H9 (cell line): Measurements from ENCODE around the gene SGCD. TPM values are rescaled to one million over a fixed set of nuclear protein-coding genes. Genes with fewer than 3 reads are reported as not detected.

ENCODE experiments used
- DNase-seq: peaks from one replicate; pipeline ENCODE4 v3.0.0-alpha.2; 2017
- H2AFZ ChIP-seq: one replicate; pipeline ENCODE4 v1.6.1; 2013; ENCODE audit warnings: mild to moderate bottlenecking, low read length, control low read depth, moderate library complexity
- H2AK5ac ChIP-seq: 2 replicates; pipeline ENCODE4 v1.6.1; 2013; ENCODE audit warnings: low read length, control low read depth, mixed read lengths; ENCODE audit not compliant: insufficient read length
- H2BK120ac ChIP-seq: one replicate; pipeline ENCODE4 v1.6.1; 2013; ENCODE audit warnings: low read depth, mild to moderate bottlenecking, low read length, control low read depth, inconsistent platforms; ENCODE audit not compliant: poor library complexity, severe bottlenecking
- H2BK12ac ChIP-seq: 2 replicates; pipeline ENCODE4 v1.6.1; 2013; ENCODE audit warnings: low read length, control low read depth, mixed read lengths, low read depth; ENCODE audit not compliant: insufficient read length
- H2BK15ac ChIP-seq: 2 replicates; pipeline ENCODE4 v1.6.1; 2013; ENCODE audit warnings: low read depth, low read length, control low read depth
- H2BK20ac ChIP-seq: one replicate; pipeline ENCODE4 v1.6.1; 2013; ENCODE audit warnings: low read depth, mild to moderate bottlenecking, low read length, control low read depth, inconsistent platforms; ENCODE audit not compliant: poor library complexity, severe bottlenecking
- H2BK5ac ChIP-seq: 2 replicates; pipeline ENCODE4 v1.6.1; 2013; ENCODE audit warnings: low read length, control low read depth, mixed read lengths; ENCODE audit not compliant: insufficient read length
- H3K14ac ChIP-seq: 2 replicates; pipeline ENCODE4 v1.6.1; 2013; ENCODE audit warnings: low read length, control low read depth; ENCODE audit not compliant: insufficient read depth
- H3K18ac ChIP-seq: 2 replicates; pipeline ENCODE4 v1.6.1; 2013; ENCODE audit warnings: low read depth, mild to moderate bottlenecking, mixed read lengths, low read length, control low read depth; ENCODE audit not compliant: insufficient read length
- H3K23ac ChIP-seq: 2 replicates; pipeline ENCODE4 v1.6.1; 2013; ENCODE audit warnings: low read length, control low read depth, mixed read lengths, low read depth; ENCODE audit not compliant: insufficient read length
- H3K23me2 ChIP-seq: 2 replicates; pipeline ENCODE4 v1.6.1; 2013; ENCODE audit warnings: low read depth, mild to moderate bottlenecking, mixed read lengths, low read length, control low read depth; ENCODE audit not compliant: insufficient read length, poor library complexity, severe bottlenecking
- H3K27ac ChIP-seq: 2 replicates; pipeline ENCODE4 v1.5.1; 2013; ENCODE audit warnings: low read length, control low read depth, mixed read lengths, low read depth; ENCODE audit not compliant: insufficient read length
- H3K27me3 ChIP-seq: 2 replicates; pipeline ENCODE4 v1.6.1; 2013; ENCODE audit warnings: low read length, control low read depth, inconsistent platforms; ENCODE audit not compliant: insufficient read depth
- H3K4ac ChIP-seq: 2 replicates; pipeline ENCODE4 v1.6.1; 2013; ENCODE audit warnings: low read depth, mild to moderate bottlenecking, control low read depth, inconsistent platforms, low read length, moderate library complexity
- H3K4me1 ChIP-seq: 2 replicates; pipeline ENCODE4 v1.6.1; 2013; ENCODE audit warnings: low read length, control low read depth, inconsistent platforms; ENCODE audit not compliant: insufficient read depth
- H3K4me2 ChIP-seq: 2 replicates; pipeline ENCODE4 v1.6.1; 2013; ENCODE audit warnings: low read length, control low read depth, mixed read lengths; ENCODE audit not compliant: insufficient read length, insufficient read depth
- H3K56ac ChIP-seq: 2 replicates; pipeline ENCODE4 v1.6.1; 2013; ENCODE audit warnings: low read depth, mild to moderate bottlenecking, mixed read lengths, low read length, control low read depth; ENCODE audit not compliant: insufficient read length
- H3K79me1 ChIP-seq: 2 replicates; pipeline ENCODE4 v1.6.1; 2013; ENCODE audit warnings: low read depth, mild to moderate bottlenecking, moderate library complexity, low read length, control low read depth, inconsistent platforms; ENCODE audit not compliant: insufficient read depth, poor library complexity, severe bottlenecking
- H3K79me2 ChIP-seq: 2 replicates; pipeline ENCODE4 v1.6.1; 2013; ENCODE audit warnings: low read length, control low read depth, inconsistent platforms; ENCODE audit not compliant: insufficient read depth
- H3K9ac ChIP-seq: 2 replicates; pipeline ENCODE4 v1.6.1; 2013; ENCODE audit warnings: low read length, control low read depth, mixed read lengths; ENCODE audit not compliant: insufficient read length; ENCODE audit errors: extremely low read depth
- H3K9me3 ChIP-seq: one replicate; pipeline ENCODE4 v1.6.1; 2013; ENCODE audit warnings: low read depth, low read length, inconsistent platforms; ENCODE audit not compliant: control insufficient read depth
- H3T11ph ChIP-seq: one replicate; pipeline ENCODE4 v1.6.1; 2013; ENCODE audit warnings: mild to moderate bottlenecking, low read length, control low read depth, inconsistent platforms
- H4K20me1 ChIP-seq: one replicate; pipeline ENCODE4 v1.6.1; 2013; ENCODE audit not compliant: control insufficient read depth, insufficient read length, insufficient read depth
- H4K5ac ChIP-seq: 2 replicates; pipeline ENCODE4 v1.6.1; 2013; ENCODE audit warnings: low read depth, mild to moderate bottlenecking, mixed read lengths, low read length, control low read depth; ENCODE audit not compliant: insufficient read length
- H4K8ac ChIP-seq: replicated peaks from 2 replicates; pipeline ENCODE4 v1.6.1; 2013; ENCODE audit warnings: low read length, control low read depth, mixed read lengths, low read depth; ENCODE audit not compliant: insufficient read length
- H4K91ac ChIP-seq: 2 replicates; pipeline ENCODE4 v1.6.1; 2013; ENCODE audit warnings: low read depth, mild to moderate bottlenecking, moderate library complexity, mixed read lengths, low read length, control low read depth; ENCODE audit not compliant: insufficient read length
- H3K27ac Mint-ChIP-seq, 3 experiments: 2 replicates in 2 of 3; 3 replicates in 1 of 3; pipeline ENCODE4 v1.8.0; 2020 to 2021; ENCODE audit warnings: mixed read lengths in 3 of 3, mild to moderate bottlenecking in 1 of 3, moderate library complexity in 1 of 3
- H3K27me3 Mint-ChIP-seq: 2 replicates; pipeline ENCODE4 v1.8.0; 2021; ENCODE audit warnings: low read depth, mild to moderate bottlenecking, moderate library complexity, mixed read lengths
- H3K36me3 Mint-ChIP-seq, 3 experiments: 2 replicates in 2 of 3; 3 replicates in 1 of 3; pipeline ENCODE4 v1.8.0; 2020 to 2021; ENCODE audit warnings: low read depth in 3 of 3, mixed read lengths in 3 of 3; ENCODE audit not compliant: insufficient read depth in 1 of 3
- H3K4me1 Mint-ChIP-seq, 2 experiments: 2 replicates each; pipeline ENCODE4 v1.8.0; 2020; ENCODE audit warnings: mixed read lengths in 2 of 2
- H3K4me3 Mint-ChIP-seq, 2 experiments: 2 replicates in 1 of 2; 3 replicates in 1 of 2; pipeline ENCODE4 v1.8.0; 2020 to 2021; ENCODE audit warnings: mild to moderate bottlenecking in 2 of 2, mixed read lengths in 2 of 2, moderate library complexity in 1 of 2
- H3K9me3 Mint-ChIP-seq, 2 experiments: 2 replicates in 1 of 2; 3 replicates in 1 of 2; pipeline ENCODE4 v1.8.0; 2020; ENCODE audit warnings: mild to moderate bottlenecking in 2 of 2, mixed read lengths in 2 of 2, moderate library complexity in 1 of 2
- CTCF ChIP-seq: fragments of 200-600 bp; sonication (generic); conservative IDR thresholded peaks from 3 replicates; pipeline ENCODE4 v1.8.0; 2021; ENCODE audit warnings: antibody characterized with exemption, mild to moderate bottlenecking
- total RNA-seq: library from RNA; stranded (reverse); gene quantifications from 2 replicates; pipeline ENCODE4 v1.2.1, GENCODE V29; 2021

Gene SGCD
- total RNA-seq, 1 experiment from 2014 or later, result 0.11 TPM

GRCh38 chr5:156669416-156669815 lies 342.5 kb downstream of the SGCD start:
- H3K4me2 ChIP-seq, result no peak overlapping the region
- no peak overlapping the region for H2BK15ac ChIP-seq
- TF ChIP-seq CTCF, result no peak
- H2BK120ac ChIP-seq, result no peak overlapping the region
- H4K8ac ChIP-seq, result no peak overlapping the region
- H3K36me3 Mint-ChIP-seq, result peaks cover 0 to 2% (median 0%) of the 10 kb centered on the region in 3 experiments; a peak in 1 of 7 replicates
- no peak overlapping the region for H3K18ac ChIP-seq
- no peak overlapping the region for H3T11ph ChIP-seq
- H3K79me2 ChIP-seq, result no peaks in the 10 kb centered on the region
- no peaks in the 10 kb centered on the region for H3K27me3 ChIP-seq
- no peak overlapping the region for H4K91ac ChIP-seq
- H3K79me1 ChIP-seq, result no peaks in the 10 kb centered on the region
- H3K27me3 Mint-ChIP-seq, result no peaks in the 10 kb centered on the region
- no peak overlapping the region for H3K27ac ChIP-seq
- H2AFZ ChIP-seq, result no peak overlapping the region
- peaks cover 2% of the 10 kb centered on the region; the same call in 1 of the 2 replicates for H3K4me1 ChIP-seq
- H3K9me3 ChIP-seq, result no peaks in the 10 kb centered on the region
- H3K4me3 Mint-ChIP-seq, result no peak overlapping the region
- no peak overlapping the region for H2BK12ac ChIP-seq
- peaks cover 28 to 40% of the 10 kb centered on the region in 2 experiments for H3K4me1 Mint-ChIP-seq
- H3K23ac ChIP-seq, result no peak overlapping the region
- H2BK5ac ChIP-seq, result no peak overlapping the region
- no peak overlapping the region for H4K5ac ChIP-seq
- no peak overlapping the region for H2AK5ac ChIP-seq
- no peak for DNase-seq
- H3K27ac Mint-ChIP-seq, result no peak overlapping the region
- H2BK20ac ChIP-seq, result no peak overlapping the region
- H3K9ac ChIP-seq, result no peak overlapping the region
- no peaks in the 10 kb centered on the region for H4K20me1 ChIP-seq
- no peak overlapping the region for H3K14ac ChIP-seq
- H3K23me2 ChIP-seq, result no peaks in the 10 kb centered on the region
- H3K9me3 Mint-ChIP-seq, result no peaks in the 10 kb centered on the region
- no peak overlapping the region for H3K56ac ChIP-seq
- no peak overlapping the region for H3K4ac ChIP-seq
